Fibroblast of lung (primary cell): ENCODE results near the gene SMDT1.
"Not testable (repeated sequence)": the region's sequence is repeated elsewhere in the genome, so short reads cannot be mapped to it uniquely, and the experiment has no call there.

ENCODE experiments used
- CTCF ChIP-seq, 2 donors: IDR thresholded peaks in 1 of 2; conservative IDR thresholded peaks in 1 of 2; 1 replicate in 1 of 2; 2 replicates in 1 of 2; pipeline ENCODE4 v1.5.1; 2011 to 2012; ENCODE audit warnings: low read length in 2 of 2, control low read depth in 1 of 2, inconsistent platforms in 1 of 2, low read depth in 1 of 2, mild to moderate bottlenecking in 1 of 2
- EZH2 ChIP-seq: IDR thresholded peaks from 2 replicates; pipeline ENCODE4 v1.5.1; 2012; ENCODE audit warnings: low read length, control low read depth, mild to moderate bottlenecking; ENCODE audit errors: missing control alignments

- TF ChIP-seq CTCF (conservative IDR thresholded peaks at IDR 0.05 in 1 of 2, IDR thresholded peaks at IDR 0.05 in 1 of 2; ENCODE audit: low read depth in 1 of 2, low read length in 2 of 2); EZH2: not testable (repeated sequence)
Observed at GRCh38 chr22:42128007-42128406, 48.5 kb downstream of the SMDT1 start.
